HG03095 (cell line): Measurements from ENCODE around the gene SPN.
"Not testable (repeated sequence)": the region's sequence is repeated elsewhere in the genome, so short reads cannot be mapped to it uniquely, and the experiment has no call there.

Experiments
- ATAC-seq: cut with Tn5 transposase; IDR thresholded peaks from one replicate; pipeline ENCODE4 v1.9.1; 2021; ENCODE audit warnings: moderate library complexity; ENCODE audit not compliant: unreplicated experiment

The SPN gene

DNA sequence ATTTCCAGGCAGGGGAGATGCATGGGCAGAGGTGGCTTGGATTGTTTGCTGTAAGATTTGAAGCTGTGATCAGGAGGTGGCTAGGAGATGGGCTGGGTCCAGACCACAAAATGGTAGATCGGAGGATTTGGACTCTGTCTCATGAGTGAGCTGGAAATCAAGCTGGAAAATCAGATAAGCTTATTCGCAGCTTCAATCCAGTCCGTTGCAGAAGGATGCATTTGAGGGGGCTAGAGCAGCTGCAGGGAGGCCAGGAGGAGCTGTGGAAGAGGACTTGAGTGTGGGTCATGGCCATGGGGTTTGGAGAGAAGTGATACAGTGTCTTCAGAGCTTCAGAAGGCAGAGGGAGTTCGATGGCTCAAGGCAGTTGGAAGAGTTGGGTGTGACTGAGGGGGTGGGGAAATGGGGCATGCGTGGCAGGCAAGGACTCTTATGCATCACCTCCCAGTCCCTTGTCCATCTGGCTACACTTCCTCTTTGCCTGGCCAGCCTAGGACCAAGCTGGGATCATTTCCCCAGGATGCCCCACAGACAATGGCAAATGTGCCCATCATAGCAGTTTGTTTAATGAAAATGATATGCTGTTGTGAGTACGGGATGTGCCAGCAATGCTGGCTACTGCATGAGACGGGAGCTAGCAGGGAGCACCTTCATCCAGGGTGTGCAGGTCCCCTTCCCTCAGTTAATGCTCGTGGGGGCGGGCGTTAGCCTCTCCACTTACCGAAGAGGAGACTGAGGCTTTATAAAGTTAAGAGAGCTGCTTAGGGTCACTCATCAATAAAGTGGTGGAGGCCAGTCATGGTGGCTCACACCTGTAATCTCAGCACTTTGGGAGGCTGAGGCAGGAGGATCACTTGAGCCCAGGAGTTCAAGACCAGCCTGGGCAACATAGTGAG, 36.5 kb downstream of the SPN start:
- no peak for ATAC-seq

- no peak for ATAC-seq
Observed at GRCh38 chr16:29700253-29700987, 37.4 kb downstream of the SPN start.

DNA sequence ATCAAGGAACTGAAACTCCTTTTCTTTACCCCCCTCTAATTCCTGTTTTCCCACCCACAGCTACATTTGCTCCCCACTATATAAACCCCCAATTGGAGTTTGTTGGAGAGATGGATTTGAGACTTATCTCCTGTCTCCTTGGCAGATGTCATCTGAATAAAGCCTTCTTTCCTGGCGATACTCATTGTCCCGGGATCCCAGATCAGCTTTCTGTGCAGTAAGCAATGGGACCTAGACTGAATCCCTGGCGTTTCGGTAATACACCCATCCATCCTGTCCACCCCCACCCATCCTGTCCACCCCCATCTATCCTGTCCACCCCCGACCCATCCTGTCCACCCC, 38.1 kb downstream of the SPN start:
- ATAC-seq = no peak

DNA sequence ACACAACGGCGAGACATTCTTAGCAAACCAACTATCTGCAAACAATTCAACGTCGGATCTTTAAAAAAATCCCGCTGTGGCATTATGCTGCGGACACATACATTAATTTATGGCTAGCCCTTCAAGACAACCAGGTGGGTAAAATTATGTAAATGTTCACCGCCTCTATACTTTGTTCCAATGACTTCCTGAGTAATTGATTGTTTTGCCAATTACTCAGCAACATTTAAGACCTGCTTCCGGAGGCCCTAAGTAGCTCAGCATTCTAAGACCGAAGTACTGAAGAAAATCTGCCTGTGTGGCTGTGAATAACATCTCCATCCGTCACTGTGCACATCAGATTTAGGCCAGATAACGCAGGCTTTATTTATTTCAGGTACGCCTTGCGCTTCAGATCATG, 39.2 kb downstream of the SPN start:
- peak; percentile 26 for ATAC-seq

GRCh38 chr16:29705030-29705429, 42.0 kb downstream of the SPN start:
- ATAC-seq = no peak

GRCh38 chr16:29707160-29707559, 44.1 kb downstream of the SPN start:
- not testable (repeated sequence) for ATAC-seq

DNA sequence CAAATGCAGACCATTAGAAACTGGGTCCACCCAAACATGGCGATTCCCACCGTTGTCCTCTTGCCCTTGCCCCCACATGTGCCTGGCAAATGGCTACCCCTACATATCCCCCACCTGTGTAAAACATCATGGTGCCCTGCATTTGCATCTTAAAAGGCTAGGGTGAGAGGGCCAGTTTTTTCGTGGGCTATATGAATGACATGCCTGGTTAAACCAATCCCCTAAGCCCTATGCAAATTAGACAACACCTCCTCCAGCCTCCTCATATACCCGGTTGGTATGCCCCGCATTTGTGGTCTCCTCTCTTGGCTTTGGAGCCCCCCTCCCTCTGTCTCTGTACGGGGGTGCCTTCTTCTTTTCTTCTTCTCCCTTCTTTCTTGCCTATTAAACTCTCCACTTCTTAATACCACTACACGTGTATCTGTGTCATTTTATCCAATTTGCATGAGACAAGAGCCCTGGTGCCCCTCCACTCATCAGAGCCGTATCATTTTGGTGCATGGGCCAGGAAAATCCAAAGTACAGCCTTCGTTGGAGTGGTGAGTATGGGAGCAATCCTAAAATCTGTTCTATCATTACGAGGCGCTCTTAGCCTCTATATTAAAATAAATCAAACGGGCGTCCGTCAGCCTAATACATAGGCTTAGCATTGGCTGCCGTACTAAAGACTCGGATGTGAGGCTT, 46.0 kb downstream of the SPN start:
- no peak for ATAC-seq

GRCh38 chr16:29709657-29710056, 46.6 kb downstream of the SPN start:
- ATAC-seq = not testable (repeated sequence)

- no peak for ATAC-seq
Observed at GRCh38 chr16:29710227-29711219, 47.5 kb downstream of the SPN start.

- no peak for ATAC-seq
Observed at GRCh38 chr16:29712809-29713208, 49.8 kb downstream of the SPN start.

- ATAC-seq = no peak
Observed at GRCh38 chr16:29714396-29714795, 51.3 kb downstream of the SPN start.

GRCh38 chr16:29714972-29715371, 51.9 kb downstream of the SPN start:
- no peak for ATAC-seq

DNA sequence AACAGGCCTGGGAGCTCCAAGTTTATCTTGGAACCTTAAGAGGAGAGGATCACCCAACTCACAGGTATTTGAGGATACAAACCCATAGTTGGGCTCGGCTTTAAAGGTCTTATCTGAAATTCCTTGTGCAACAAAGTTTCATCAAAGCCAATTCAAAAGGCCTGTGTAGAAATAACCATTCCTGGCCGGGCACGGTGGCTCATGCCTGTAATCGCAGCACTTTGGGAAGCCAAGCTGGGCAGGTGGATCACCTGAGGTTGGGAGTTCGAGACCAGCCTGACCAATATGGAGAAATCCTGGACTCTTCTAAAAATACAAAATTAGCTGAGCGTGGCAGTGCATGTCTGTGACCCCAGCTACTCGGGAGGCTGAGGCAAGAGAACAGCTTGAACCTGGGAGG, 54.1 kb downstream of the SPN start:
- no peak for ATAC-seq

GRCh38 chr16:29719063-29719462, 56.0 kb downstream of the SPN start:
- no peak for ATAC-seq
